Upper lobe of left lung (tissue), 4 donors: Measurements from ENCODE around the gene AQP12B.

ENCODE experiments used
- CTCF ChIP-seq, 6 experiments: fragments of 450-650 bp in 4 of 6; fragments of 200-600 bp in 2 of 6; sonication (generic) in 2 of 6; IDR thresholded peaks; one replicate each; pipeline ENCODE4 v1.5.1; 2016 to 2019; ENCODE audit warnings: antibody characterized with exemption in 6 of 6
- EP300 ChIP-seq, 4 donors: sonication (generic); formaldehyde crosslinking; IDR thresholded peaks; one replicate each; pipeline ENCODE4 v1.5.1; 2017; ENCODE audit warnings: antibody characterized with exemption in 4 of 4, control low read depth in 2 of 4
- POLR2A ChIP-seq, 4 donors: fragments of 450-650 bp; IDR thresholded peaks; one replicate each; pipeline ENCODE4 v1.5.1; 2016 to 2017; ENCODE audit warnings: antibody characterized with exemption in 4 of 4, mild to moderate bottlenecking in 2 of 4

DNA sequence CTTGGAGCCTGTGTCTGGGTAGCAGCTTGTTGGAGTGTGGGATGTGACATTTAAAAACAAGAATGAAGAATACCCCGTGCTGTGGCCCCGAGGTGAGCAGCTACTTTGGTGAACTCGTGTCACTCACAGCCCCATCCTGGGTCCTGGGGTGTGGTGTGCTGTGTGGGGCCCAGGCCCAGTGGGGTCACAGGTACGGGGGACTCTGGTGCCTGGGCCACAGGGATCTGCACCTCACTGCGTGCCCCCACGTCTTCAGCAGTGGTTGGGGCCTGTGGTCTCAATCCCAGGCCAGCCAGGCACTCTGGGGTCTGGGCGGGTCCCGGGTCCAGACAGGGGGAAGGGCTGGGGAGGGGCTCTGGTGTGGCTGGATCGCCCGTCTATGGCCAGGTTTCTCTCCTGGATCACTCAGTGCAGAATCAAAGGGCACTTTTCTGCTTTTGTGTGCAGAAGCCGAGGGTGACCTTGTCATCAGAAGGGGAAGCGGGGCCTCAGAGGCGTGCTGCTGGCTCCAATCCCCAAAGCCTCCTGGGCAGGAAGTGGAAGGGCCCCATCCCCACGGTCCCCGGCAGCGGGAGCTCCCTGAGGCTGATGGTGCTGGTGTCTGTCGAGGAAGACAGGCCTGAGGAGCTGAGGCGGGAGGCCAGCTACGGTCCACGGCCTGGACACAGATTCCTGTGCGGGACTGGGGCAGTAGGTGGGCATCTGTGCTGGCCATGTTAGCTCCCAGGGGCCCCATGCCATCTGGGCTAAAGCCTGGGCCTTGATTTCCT lies 56.0 kb downstream of the AQP12B start:
- no peak for TF ChIP-seq CTCF (IDR thresholded peaks at IDR 0.05)
- no peak for TF ChIP-seq EP300 (IDR thresholded peaks at IDR 0.05)
- no peak for TF ChIP-seq POLR2A (IDR thresholded peaks at IDR 0.05)
